HFFc6 (cell line): ENCODE data around the gene ZNF699. TPM values are rescaled to one million over a fixed set of nuclear protein-coding genes. Genes with fewer than 3 reads are reported as not detected.
A peak's percentile ranks its signal among the peaks of the same experiment; 100 is the strongest.
"Not testable (repeated sequence)": the region's sequence is repeated elsewhere in the genome, so short reads cannot be mapped to it uniquely, and the experiment has no call there.

Experiments used
- DNase-seq: peaks from one replicate; pipeline ENCODE4 v3.0.0-alpha.2; 2018
- H3K27ac Mint-ChIP-seq: 2 replicates; pipeline ENCODE4 v1.8.0; 2020; ENCODE audit warnings: mild to moderate bottlenecking, mixed read lengths
- H3K27me3 Mint-ChIP-seq: 2 replicates; pipeline ENCODE4 v1.8.0; 2021; ENCODE audit warnings: mild to moderate bottlenecking, moderate library complexity, mixed read lengths; ENCODE audit not compliant: insufficient read depth
- H3K36me3 Mint-ChIP-seq: 2 replicates; pipeline ENCODE4 v1.8.0; 2021; ENCODE audit warnings: low read depth, mixed read lengths
- H3K4me1 Mint-ChIP-seq: 2 replicates; pipeline ENCODE4 v1.8.0; 2020; ENCODE audit warnings: low read depth, mixed read lengths
- H3K4me3 Mint-ChIP-seq: 2 replicates; pipeline ENCODE4 v1.8.0; 2020; ENCODE audit warnings: mild to moderate bottlenecking, moderate library complexity, mixed read lengths
- H3K9me3 Mint-ChIP-seq: 2 replicates; pipeline ENCODE4 v1.8.0; 2020; ENCODE audit warnings: mild to moderate bottlenecking, mixed read lengths
- total RNA-seq, 6 experiments: library from RNA; stranded (reverse); fragmentation: NEBNext Ultra II Directional; extraction: Animal tissue kit (Norgen Biotek cat#: 25700); gene quantifications; 2 replicates in 1 of 6; 3 replicates in 5 of 6; pipeline ENCODE4 v1.2.3, GENCODE V29; 2021
- TF ChIP-seq, protein P1 (sequence below): fragments of 200-600 bp; sonication (generic); IDR thresholded peaks from 2 replicates; pipeline ENCODE4 v1.5.0; 2021; ENCODE audit warnings: antibody characterized with exemption, mild to moderate bottlenecking

Gene ZNF699
- total RNA-seq, 6 experiments from 2014 or later, result 5.5 to 7.1 (median 6.6) TPM

DNA sequence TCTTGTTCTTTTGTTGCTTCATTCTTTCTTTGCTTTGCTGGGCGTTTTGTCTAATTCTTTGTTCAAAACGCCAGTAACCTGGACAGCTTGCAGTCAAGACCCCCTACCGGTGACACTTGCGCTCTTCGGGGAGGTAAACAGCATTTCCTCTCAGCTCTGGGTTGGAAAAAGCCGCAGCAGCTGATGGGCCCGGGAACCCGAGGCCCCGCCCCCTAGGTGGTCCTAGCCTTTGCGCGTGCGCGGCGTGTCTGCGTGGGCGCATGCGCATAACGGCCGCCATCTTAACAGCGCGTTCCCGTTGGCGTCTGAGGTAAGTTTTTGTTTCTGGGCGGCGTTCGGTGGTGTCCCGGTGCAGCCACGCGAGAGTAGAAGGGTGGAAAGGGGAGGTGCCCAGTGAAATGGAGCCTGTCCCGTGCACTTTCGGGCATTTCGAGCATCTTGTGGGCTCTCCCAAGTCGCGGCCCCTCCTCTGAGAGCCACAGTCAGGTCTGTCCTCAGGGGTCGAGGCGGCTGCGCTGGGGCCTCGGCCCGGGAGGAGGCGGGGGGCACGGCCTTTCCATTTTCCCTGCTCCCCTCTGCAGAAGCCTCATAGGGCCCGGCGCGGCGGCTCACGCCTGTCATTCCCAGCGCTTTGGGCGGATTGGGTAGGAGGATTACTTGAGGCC lies 14.4 kb upstream of the ZNF699 start, which contains the start of gene ZNF559:
Gene ZNF559 (plus strand): TSS at position 261 of the 665 bp plus-strand sequence. CDS start 14,371 bp downstream, outside the sequence.
- H3K27ac Mint-ChIP-seq, result peak within 1 kb of the TSS; percentile 94
- H3K4me3 Mint-ChIP-seq, result peak within 1 kb of the TSS; percentile 91
- TF ChIP-seq, protein P1, sequence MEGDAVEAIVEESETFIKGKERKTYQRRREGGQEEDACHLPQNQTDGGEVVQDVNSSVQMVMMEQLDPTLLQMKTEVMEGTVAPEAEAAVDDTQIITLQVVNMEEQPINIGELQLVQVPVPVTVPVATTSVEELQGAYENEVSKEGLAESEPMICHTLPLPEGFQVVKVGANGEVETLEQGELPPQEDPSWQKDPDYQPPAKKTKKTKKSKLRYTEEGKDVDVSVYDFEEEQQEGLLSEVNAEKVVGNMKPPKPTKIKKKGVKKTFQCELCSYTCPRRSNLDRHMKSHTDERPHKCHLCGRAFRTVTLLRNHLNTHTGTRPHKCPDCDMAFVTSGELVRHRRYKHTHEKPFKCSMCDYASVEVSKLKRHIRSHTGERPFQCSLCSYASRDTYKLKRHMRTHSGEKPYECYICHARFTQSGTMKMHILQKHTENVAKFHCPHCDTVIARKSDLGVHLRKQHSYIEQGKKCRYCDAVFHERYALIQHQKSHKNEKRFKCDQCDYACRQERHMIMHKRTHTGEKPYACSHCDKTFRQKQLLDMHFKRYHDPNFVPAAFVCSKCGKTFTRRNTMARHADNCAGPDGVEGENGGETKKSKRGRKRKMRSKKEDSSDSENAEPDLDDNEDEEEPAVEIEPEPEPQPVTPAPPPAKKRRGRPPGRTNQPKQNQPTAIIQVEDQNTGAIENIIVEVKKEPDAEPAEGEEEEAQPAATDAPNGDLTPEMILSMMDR, result peak; percentile 72
- peaks cover 62% of the 10 kb centered on the region for H3K9me3 Mint-ChIP-seq
- peaks cover 3% of the 10 kb centered on the region; the same call in 1 of the 2 replicates for H3K27me3 Mint-ChIP-seq
- peak; percentile 91 for DNase-seq
- peaks cover 60% of the 10 kb centered on the region for H3K36me3 Mint-ChIP-seq
- H3K4me1 Mint-ChIP-seq, result peaks cover 17% of the 10 kb centered on the region

DNA sequence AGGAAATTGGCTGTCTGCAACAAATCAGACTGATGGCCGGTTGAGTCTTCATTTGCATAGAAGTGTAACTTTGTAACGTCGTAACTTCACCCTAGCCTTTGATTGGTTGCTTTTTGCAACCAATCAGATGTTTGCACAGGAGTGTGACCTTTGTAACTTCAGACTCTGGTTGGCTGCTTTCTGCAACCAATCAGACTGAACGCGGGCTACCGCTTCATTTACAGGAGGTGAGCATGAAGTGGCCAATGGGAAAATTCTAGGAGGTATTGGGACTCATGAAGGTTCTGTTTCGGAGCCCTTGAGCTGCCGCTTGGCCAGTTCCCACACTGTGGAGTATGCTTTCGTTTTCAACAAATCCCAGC lies 13.9 kb upstream of the ZNF699 start:
- Mint-ChIP-seq H3K27me3 (peaks cover 3% of the 10 kb centered on the region; the same call in 1 of the 2 replicates), H3K36me3 (peaks cover 55% of the 10 kb centered on the region), H3K4me1 (peaks cover 17% of the 10 kb centered on the region), H3K4me3 (peak overlapping the region; percentile 91), H3K27ac (peak overlapping the region; percentile 94), H3K9me3 (peaks cover 57% of the 10 kb centered on the region)
- TF ChIP-seq, protein P1, result no peak
- peak; percentile 78 for DNase-seq

- Mint-ChIP-seq H3K4me3 (peak overlapping the region; percentile 91), H3K36me3 (peaks cover 41% of the 10 kb centered on the region), H3K9me3 (peaks cover 44% of the 10 kb centered on the region), H3K4me1 (peaks cover 17% of the 10 kb centered on the region)
- not testable (repeated sequence) for H3K27ac Mint-ChIP-seq, DNase-seq, H3K27me3 Mint-ChIP-seq
These were observed 12.6 kb upstream of the ZNF699 start for GRCh38 chr19:9322201-9322600.

GRCh38 chr19:9321756-9322155 lies 12.1 kb upstream of the ZNF699 start:
- not testable (repeated sequence) for H3K27ac Mint-ChIP-seq, DNase-seq, H3K4me3 Mint-ChIP-seq, H3K27me3 Mint-ChIP-seq
- peaks cover 44% of the 10 kb centered on the region for H3K9me3 Mint-ChIP-seq
- H3K4me1 Mint-ChIP-seq, result peaks cover 17% of the 10 kb centered on the region
- peaks cover 37% of the 10 kb centered on the region for H3K36me3 Mint-ChIP-seq

- Mint-ChIP-seq H3K27ac (no peak overlapping the region), H3K36me3 (peaks cover 34% of the 10 kb centered on the region), H3K27me3 (peaks cover 3% of the 10 kb centered on the region; the same call in 1 of the 2 replicates), H3K4me1 (peaks cover 17% of the 10 kb centered on the region), H3K9me3 (peaks cover 42% of the 10 kb centered on the region), H3K4me3 (no peak overlapping the region)
- no peak for DNase-seq
- TF ChIP-seq, protein P1, result no peak
These were observed 11.7 kb upstream of the ZNF699 start for GRCh38 chr19:9321338-9321737.

DNA sequence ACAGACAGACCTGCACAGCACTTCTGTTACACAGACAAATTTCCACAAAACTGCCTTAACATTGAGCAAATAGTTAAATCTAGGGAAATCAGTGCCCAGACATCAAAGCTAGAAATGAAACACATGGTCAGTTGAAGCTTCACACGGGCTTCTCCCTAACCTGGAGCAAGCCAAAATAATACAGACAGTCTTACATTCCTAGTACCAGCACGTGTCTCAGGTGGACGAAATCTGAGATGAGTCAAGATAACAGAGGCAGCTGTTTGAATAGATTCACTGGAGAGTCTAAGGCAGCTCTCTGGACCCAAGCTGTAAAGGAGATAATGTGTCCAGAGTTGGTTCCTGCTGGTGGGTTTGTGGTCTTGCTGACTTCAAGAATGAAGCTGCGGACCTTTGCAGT lies 4.1 kb upstream of the ZNF699 start:
- TF ChIP-seq, protein P1, result no peak
- no peak overlapping the region for H3K27ac Mint-ChIP-seq

More for the DNA sequence above, 4.1 kb upstream of the ZNF699 start:
- Mint-ChIP-seq H3K36me3 (peaks cover 8% of the 10 kb centered on the region), H3K27me3 (peaks cover 8% of the 10 kb centered on the region), H3K9me3 (peaks cover 20% of the 10 kb centered on the region), H3K4me3 (no peak overlapping the region), H3K4me1 (peaks cover 2% of the 10 kb centered on the region)
- DNase-seq, result no peak
